Calu3 (cell line): ENCODE measurements around the gene TSPAN12. TPM values are rescaled to one million over a fixed set of nuclear protein-coding genes. Genes with fewer than 3 reads are reported as not detected.

Source experiments
- BruUV-seq: library from RNA; stranded (reverse); fragments of 400-500 nt; replicated peaks from 2 replicates; lab custom pipeline; 2021; lab: Mats Ljungman, UMichigan
- CTCF ChIA-PET: fragments of 300-600 bp; sonication (Branson Sonifier 250); formaldehyde crosslinking; loops from one replicate; lab custom pipeline; 2022; ENCODE audit warnings: antibody characterized with exemption; lab: Charles Lee
- DNase-seq: peaks from one replicate; pipeline ENCODE4 v3.0.0; 2022
- H3K27ac Mint-ChIP-seq: one replicate; pipeline ENCODE4 v1.8.0; 2022; ENCODE audit warnings: mixed read lengths; ENCODE audit not compliant: unreplicated experiment
- H3K27me3 Mint-ChIP-seq: one replicate; pipeline ENCODE4 v1.8.0; 2022; ENCODE audit warnings: mixed read lengths; ENCODE audit not compliant: unreplicated experiment
- H3K36me3 Mint-ChIP-seq: one replicate; pipeline ENCODE4 v1.8.0; 2022; ENCODE audit warnings: mild to moderate bottlenecking, moderate library complexity, mixed read lengths; ENCODE audit not compliant: insufficient read depth, unreplicated experiment
- H3K4me1 Mint-ChIP-seq: one replicate; pipeline ENCODE4 v1.8.0; 2022; ENCODE audit warnings: mild to moderate bottlenecking, low read depth, mixed read lengths; ENCODE audit not compliant: unreplicated experiment
- H3K4me3 Mint-ChIP-seq: one replicate; pipeline ENCODE4 v1.8.0; 2022; ENCODE audit warnings: mild to moderate bottlenecking, low read depth, moderate library complexity, mixed read lengths; ENCODE audit not compliant: unreplicated experiment
- H3K9me3 Mint-ChIP-seq: one replicate; pipeline ENCODE4 v1.8.0; 2022; ENCODE audit warnings: low read depth, mixed read lengths; ENCODE audit not compliant: unreplicated experiment
- intact Hi-C: fragments of 100-400 bp; cut with micrococcal nuclease; formaldehyde crosslinking; loops from one replicate; pipeline ENCODE4 v1.10.0; 2022; ENCODE audit not compliant: unreplicated experiment
- total RNA-seq: library from RNA; stranded (reverse); gene quantifications from 2 replicates; pipeline ENCODE4 v1.2.3, GENCODE V29; 2022
- TF ChIP-seq, protein P1 (sequence below): fragments of 200-600 bp; IDR thresholded peaks from one replicate; pipeline ENCODE4 v1.8.0; 2022; ENCODE audit warnings: antibody characterized with exemption; ENCODE audit not compliant: unreplicated experiment

TSPAN12 gene
- total RNA-seq, 1 experiment from 2014 or later, result 14.6 TPM

GRCh38 chr7:120873401-120873800 lies 15.5 kb upstream of the TSPAN12 start:
- H3K4me1 Mint-ChIP-seq, result peaks cover 9% of the 10 kb centered on the region
- no peak for DNase-seq
- no peaks in the 10 kb centered on the region for H3K27me3 Mint-ChIP-seq

GRCh38 chr7:120869700-120870099 lies 11.8 kb upstream of the TSPAN12 start:
- CTCF ChIA-PET, result no interaction called here
- no peaks in the 10 kb centered on the region for H3K36me3 Mint-ChIP-seq

More at GRCh38 chr7:120873401-120873800, 15.5 kb upstream of the TSPAN12 start:
- TF ChIP-seq, protein P1, sequence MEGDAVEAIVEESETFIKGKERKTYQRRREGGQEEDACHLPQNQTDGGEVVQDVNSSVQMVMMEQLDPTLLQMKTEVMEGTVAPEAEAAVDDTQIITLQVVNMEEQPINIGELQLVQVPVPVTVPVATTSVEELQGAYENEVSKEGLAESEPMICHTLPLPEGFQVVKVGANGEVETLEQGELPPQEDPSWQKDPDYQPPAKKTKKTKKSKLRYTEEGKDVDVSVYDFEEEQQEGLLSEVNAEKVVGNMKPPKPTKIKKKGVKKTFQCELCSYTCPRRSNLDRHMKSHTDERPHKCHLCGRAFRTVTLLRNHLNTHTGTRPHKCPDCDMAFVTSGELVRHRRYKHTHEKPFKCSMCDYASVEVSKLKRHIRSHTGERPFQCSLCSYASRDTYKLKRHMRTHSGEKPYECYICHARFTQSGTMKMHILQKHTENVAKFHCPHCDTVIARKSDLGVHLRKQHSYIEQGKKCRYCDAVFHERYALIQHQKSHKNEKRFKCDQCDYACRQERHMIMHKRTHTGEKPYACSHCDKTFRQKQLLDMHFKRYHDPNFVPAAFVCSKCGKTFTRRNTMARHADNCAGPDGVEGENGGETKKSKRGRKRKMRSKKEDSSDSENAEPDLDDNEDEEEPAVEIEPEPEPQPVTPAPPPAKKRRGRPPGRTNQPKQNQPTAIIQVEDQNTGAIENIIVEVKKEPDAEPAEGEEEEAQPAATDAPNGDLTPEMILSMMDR, result no peak
- intact Hi-C loops, result no loop called here
- no TSS peak for BruUV-seq
- Mint-ChIP-seq H3K27ac (no peak overlapping the region), H3K36me3 (no peaks in the 10 kb centered on the region), H3K4me3 (no peak overlapping the region), H3K9me3 (peaks cover 3% of the 10 kb centered on the region)
- CTCF ChIA-PET, result no interaction called here

GRCh38 chr7:120867932-120868331 lies 10.0 kb upstream of the TSPAN12 start:
- no TSS peak for BruUV-seq
- no peaks in the 10 kb centered on the region for H3K36me3 Mint-ChIP-seq

More at GRCh38 chr7:120869700-120870099, 11.8 kb upstream of the TSPAN12 start:
- no TSS peak for BruUV-seq
- Mint-ChIP-seq H3K4me3 (no peak overlapping the region), H3K4me1 (no peaks in the 10 kb centered on the region), H3K27ac (no peak overlapping the region), H3K27me3 (no peaks in the 10 kb centered on the region), H3K9me3 (peaks cover 1% of the 10 kb centered on the region)
- intact Hi-C loops, result no loop called here
- DNase-seq, result no peak
- TF ChIP-seq, protein P1, result no peak

DNA sequence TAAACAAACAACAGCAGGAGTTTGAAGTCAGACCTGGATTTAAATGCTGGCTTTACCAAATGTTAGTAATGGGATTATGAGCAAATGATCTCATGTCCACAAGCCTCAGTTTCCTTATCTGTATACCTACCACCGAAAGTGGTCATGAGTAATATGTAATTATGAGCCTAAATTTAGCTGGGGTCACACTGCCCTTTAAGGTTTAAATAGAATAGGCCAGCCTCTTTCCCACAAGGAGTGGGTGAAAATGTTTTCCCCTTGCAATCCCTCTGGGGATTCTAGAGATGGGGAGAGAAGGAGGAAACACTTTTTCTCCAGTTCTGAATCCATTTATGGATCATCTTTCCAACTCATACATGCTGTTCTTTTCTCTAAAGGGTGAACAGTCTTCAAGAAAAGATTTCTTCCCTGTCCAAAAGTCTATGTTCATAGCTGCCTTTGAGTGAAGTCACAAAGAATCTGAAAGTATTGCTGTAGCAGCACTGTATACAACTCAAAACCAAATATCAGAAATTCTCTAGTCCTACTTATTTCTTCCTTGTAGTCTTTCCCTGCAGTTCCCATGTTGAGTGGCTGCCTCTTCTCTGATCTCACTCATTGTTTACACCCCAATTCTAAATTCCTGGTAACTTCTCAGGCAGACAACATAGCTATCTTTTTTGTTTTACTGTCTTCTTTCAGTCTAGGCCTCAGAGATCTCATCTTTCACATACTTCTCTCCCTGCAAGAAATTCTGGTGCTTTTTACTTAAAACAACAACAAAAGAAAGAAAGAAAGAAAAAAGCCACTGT lies 7.4 kb upstream of the TSPAN12 start:
- TF ChIP-seq, protein P1, result no peak
- no TSS peak for BruUV-seq
- CTCF ChIA-PET, result no interaction called here
- Mint-ChIP-seq H3K36me3 (no peaks in the 10 kb centered on the region), H3K9me3 (no peaks in the 10 kb centered on the region), H3K27ac (no peak overlapping the region), H3K27me3 (no peaks in the 10 kb centered on the region), H3K4me3 (no peak overlapping the region), H3K4me1 (no peaks in the 10 kb centered on the region)
- intact Hi-C loops, result no loop called here
- no peak for DNase-seq

More at GRCh38 chr7:120867932-120868331, 10.0 kb upstream of the TSPAN12 start:
- TF ChIP-seq, protein P1, result no peak
- Mint-ChIP-seq H3K9me3 (no peaks in the 10 kb centered on the region), H3K27ac (no peak overlapping the region), H3K4me1 (no peaks in the 10 kb centered on the region), H3K27me3 (no peaks in the 10 kb centered on the region), H3K4me3 (no peak overlapping the region)
- DNase-seq, result no peak
- intact Hi-C loops, result no loop called here
- CTCF ChIA-PET, result no interaction called here
